K562 (cell line): Measurements from ENCODE around the gene ABR. TPM values are rescaled to one million over a fixed set of nuclear protein-coding genes. Genes with fewer than 3 reads are reported as not detected.

Source experiments
- ATAC-seq: fragments of 200-7000 bp; cut with Tn5 transposase; 3 replicates; pipeline ENCODE4 v1.9.1; 2020; ENCODE audit warnings: moderate library complexity
- BruUV-seq: library from RNA; stranded (reverse); fragments of 400-500 nt; replicated peaks from 2 replicates; lab custom pipeline; 2021; lab: Mats Ljungman, UMichigan
- CTCF ChIA-PET: fragments of 300-600 bp; formaldehyde crosslinking; extraction: SDS; loops from one replicate; lab custom pipeline; 2021; ENCODE audit warnings: low intra/inter-chr PET ratio; lab: Yijun Ruan, JAX
- POLR2A ChIA-PET: fragments of 300-600, 350-650 bp; sonication (Branson Sonifier 250); formaldehyde crosslinking; extraction: SDS; loops from one replicate; lab custom pipeline; 2021; ENCODE audit warnings: antibody characterized with exemption, inconsistent platforms; lab: Yijun Ruan, JAX
- DNase-seq, 4 experiments: peaks; one replicate each; pipeline versions ENCODE4 v3.0.0 to v3.0.0-alpha.2; 2011 to 2018; ENCODE audit warnings: low spot score in 3 of 4, mixed read lengths in 3 of 4; ENCODE audit errors: extremely low read depth in 1 of 4
- FAIRE-seq: peaks from 2 replicates; lab custom pipeline; 2011; peaks lifted over from hg19 to GRCh38; lab: Jason Lieb, UNC
- H2AFZ ChIP-seq: 2 replicates; pipeline ENCODE4 v1.6.0; 2011; ENCODE audit warnings: low read depth, low read length, control low read depth, inconsistent platforms
- H3K27ac ChIP-seq: fragments of 200-600 bp; 3 replicates; pipeline ENCODE4 v1.8.0; 2011; ENCODE audit warnings: low read depth, mild to moderate bottlenecking, control low read depth, inconsistent platforms, low read length, moderate library complexity, mixed read lengths; ENCODE audit errors: extremely low read depth
- H3K27me3 ChIP-seq, 2 experiments: fragments of 300-600 bp in 1 of 2; 2 replicates in 1 of 2; 3 replicates in 1 of 2; pipeline versions ENCODE4 v1.6.0 to v1.8.0; 2011; ENCODE audit warnings: inconsistent platforms in 2 of 2, low read length in 2 of 2, mild to moderate bottlenecking in 1 of 2, mixed read lengths in 1 of 2, moderate library complexity in 1 of 2; ENCODE audit not compliant: control insufficient read depth in 2 of 2, insufficient read depth in 2 of 2
- H3K36me3 ChIP-seq: fragments of 300-600 bp; 3 replicates; pipeline ENCODE4 v1.8.0; 2011; ENCODE audit warnings: mild to moderate bottlenecking, low read length, inconsistent platforms; ENCODE audit not compliant: control insufficient read depth, insufficient read depth
- H3K4me1 ChIP-seq, 2 experiments: fragments of 200-600 bp in 1 of 2; replicated peaks in 1 of 2; 2 replicates in 1 of 2; 3 replicates in 1 of 2; pipeline versions ENCODE4 v1.5.1 to v1.8.0; 2011; ENCODE audit warnings: inconsistent platforms in 2 of 2, low read length in 2 of 2, mild to moderate bottlenecking in 1 of 2, mixed read lengths in 1 of 2, moderate library complexity in 1 of 2; ENCODE audit not compliant: control insufficient read depth in 2 of 2, insufficient read depth in 2 of 2
- H3K4me2 ChIP-seq: 2 replicates; pipeline ENCODE4 v1.6.1; 2011; ENCODE audit warnings: low read length, control low read depth, inconsistent platforms, mixed read lengths; ENCODE audit not compliant: insufficient read depth
- H3K4me3 ChIP-seq: fragments of 200-600 bp; sonication (generic), shearing (Covaris generic); 2 replicates; pipeline ENCODE4 v1.5.1; 2016; ENCODE audit warnings: control low read depth, inconsistent platforms
- H3K79me2 ChIP-seq: fragments of 200-600 bp; 3 replicates; pipeline ENCODE4 v1.8.0; 2011; ENCODE audit warnings: low read length, inconsistent platforms; ENCODE audit not compliant: control insufficient read depth, insufficient read depth
- H3K9ac ChIP-seq, 2 experiments: 2 replicates each; pipeline versions ENCODE4 v1.6.0 to v1.6.1; 2011; ENCODE audit warnings: low read depth in 2 of 2, low read length in 2 of 2, control low read depth in 1 of 2, inconsistent platforms in 1 of 2, mild to moderate bottlenecking in 1 of 2, mixed read lengths in 1 of 2; ENCODE audit not compliant: insufficient read depth in 1 of 2
- H3K9me1 ChIP-seq: one replicate; pipeline ENCODE4 v1.6.0; 2011; ENCODE audit warnings: inconsistent platforms, mild to moderate bottlenecking, low read length, moderate library complexity; ENCODE audit not compliant: control insufficient read depth, insufficient read depth
- H3K9me3 ChIP-seq: replicated peaks from 2 replicates; pipeline ENCODE4 v1.5.1; 2011; ENCODE audit warnings: low read depth, low read length, inconsistent platforms; ENCODE audit not compliant: control insufficient read depth, insufficient read depth
- H4K20me1 ChIP-seq: replicated peaks from 2 replicates; pipeline ENCODE4 v1.6.1; 2011; ENCODE audit warnings: low read length, inconsistent platforms, mixed read lengths; ENCODE audit not compliant: control insufficient read depth, insufficient read depth
- C11orf30 ChIP-seq: fragments of 450-650 bp; IDR thresholded peaks from 2 replicates; pipeline ENCODE4 v1.6.1; 2016; ENCODE audit warnings: low read depth, mild to moderate bottlenecking
- NFE2 ChIP-seq: IDR thresholded peaks from 2 replicates; pipeline ENCODE4 v1.6.1; 2014; ENCODE audit warnings: antibody characterized with exemption, low read depth
- POLR2AphosphoS2 ChIP-seq: IDR thresholded peaks from 2 replicates; pipeline ENCODE4 v1.6.1; 2012; ENCODE audit warnings: low read length, improper control_type of control experiment
- WGBS: fragments of 100-300 bp; shearing (Covaris generic); methylation state at CpG from one replicate; pipeline ENCODE4 v1.1.6; 2016; ENCODE audit warnings: low coverage, mixed read lengths; ENCODE audit not compliant: insufficient coverage; ENCODE audit errors: missing lambda C conversion rate; 5-methylcytosine and 5-hydroxymethylcytosine counted together
- in situ Hi-C: fragments of 300-500 bp; cut with MboI; formaldehyde crosslinking; loops from 4 replicates; pipeline ENCODE4 v1.15.0; 2018; ENCODE audit warnings: inconsistent platforms, mixed read lengths
- intact Hi-C: fragments of 100-400 bp; cut with micrococcal nuclease; formaldehyde crosslinking; loops from 2 replicates; pipeline ENCODE4 v1.14.2; 2022
- polyA plus RNA-seq, 8 experiments: library from polyadenylated mRNA; depleted of rRNA in 4 of 8; stranded (reverse) in 5 of 8; unstranded in 3 of 8; fragments of >200 nt; fragmentation: Nextera tagmentation in 2 of 8; fragmentation: Illumina TruSeq in 1 of 8; extraction: Ambion mirVana in 2 of 8; extraction: Trizol in 1 of 8; gene quantifications; 2 replicates each; pipeline versions ENCODE4 v1.2.1 to v1.2.3, GENCODE V29; 2011 to 2014; ENCODE audit warnings: inconsistent platforms in 1 of 8, missing spikeins in 1 of 8
- total RNA-seq, 7 experiments: library from RNA; depleted of rRNA in 6 of 7; stranded (reverse); fragments of >200 nt in 6 of 7; fragmentation: Illumina TruSeq in 2 of 7; extraction: Trizol in 2 of 7; gene quantifications; 2 replicates each; pipeline versions ENCODE4 v1.2.1 to v1.2.3, GENCODE V29; 2011 to 2021; ENCODE audit warnings: low replicate concordance in 1 of 7

The ABR gene
- total and polyA plus RNA-seq, 9 of the 15 experiments (the other 6 are each of a cell fraction or from before 2014, with no cell fraction given) = 0.07 to 1.6 (median 0.37) TPM; not detected in 1

DNA sequence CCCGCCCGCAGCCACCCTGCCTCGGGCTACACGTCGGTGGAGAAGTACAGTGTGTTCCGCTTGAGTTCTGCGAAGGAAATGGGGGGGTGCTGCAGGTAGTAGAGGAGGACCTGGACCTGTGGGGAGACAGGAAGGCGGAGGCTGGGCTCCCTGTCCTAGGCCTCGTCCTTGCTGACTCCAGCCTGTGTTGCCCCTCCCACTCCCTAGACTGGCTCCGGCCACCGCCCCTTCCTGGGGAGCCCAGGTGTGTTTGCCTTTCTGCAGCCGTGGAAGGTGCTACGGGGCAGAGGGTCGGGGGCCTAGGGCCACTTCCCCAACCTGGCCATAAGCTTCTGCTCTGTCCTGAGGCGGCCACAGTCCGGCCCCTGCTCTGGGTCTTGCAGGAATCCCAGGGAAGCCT, 173.7 kb downstream of the ABR start (continued):
- no peak for TF ChIP-seq C11orf30

GRCh38 chr17:1005361-1005946, 174.3 kb downstream of the ABR start:
- no peak overlapping the region for H3K4me3 ChIP-seq
- DNase-seq (no peak), ATAC-seq (no peak), FAIRE-seq (no peak)
- H3K36me3 ChIP-seq = peaks cover 26% of the 10 kb centered on the region; the same call in 2 of the 3 replicates
- H3K79me2 ChIP-seq = no peaks in the 10 kb centered on the region
- 77% methylated on average over 11 of the region's 23 CpGs for WGBS
- no peak overlapping the region for H3K4me2 ChIP-seq
- no peak overlapping the region for H3K27ac ChIP-seq
- intact Hi-C loops = no loop called here
- no peaks in the 10 kb centered on the region for H3K9me3 ChIP-seq
- in situ Hi-C loops = no loop called here
- BruUV-seq = no TSS peak
- no peaks in the 10 kb centered on the region for H4K20me1 ChIP-seq
- H3K9ac ChIP-seq = no peak overlapping the region; a peak in 1 of 4 replicates
- peaks cover 0 to 10% of the 10 kb centered on the region in 2 experiments; a peak in 2 of 5 replicates for H3K27me3 ChIP-seq
- ChIA-PET CTCF (no interaction called here), POLR2A (interaction anchor here (0.6 to 1.0 kb wide), 4 partner anchors 13 to 290 kb away, joined by 3 to 4 read pairs (median 3); no protein-coding TSS in a partner anchor)
- H3K9me1 ChIP-seq = no peaks in the 10 kb centered on the region
- H3K4me1 ChIP-seq = peaks cover 0 to 33% of the 10 kb centered on the region in 2 experiments; a peak in 2 of 5 replicates
- H2AFZ ChIP-seq = no peak overlapping the region
- no peak for TF ChIP-seq NFE2
- TF ChIP-seq POLR2AphosphoS2 = no peak
